GM23338 (cell line): Measurements from ENCODE around the gene DHRS7B. TPM values are rescaled to one million over a fixed set of nuclear protein-coding genes. Genes with fewer than 3 reads are reported as not detected.

Source experiments
- ATAC-seq: fragments of 200-7000 bp; cut with Tn5 transposase; 3 replicates; pipeline ENCODE4 v1.9.1; 2020
- DNase-seq: peaks from one replicate; pipeline ENCODE4 v3.0.0-alpha.2; 2015; ENCODE audit warnings: low spot score
- H2AFZ ChIP-seq: fragments of 200-600 bp; sonication (generic); 2 replicates; pipeline ENCODE4 v1.8.0; 2016; ENCODE audit warnings: antibody characterized with exemption, mild to moderate bottlenecking, moderate library complexity
- H3F3A ChIP-seq: fragments of 200-600 bp; sonication (generic); replicated peaks from 2 replicates; pipeline ENCODE4 v1.8.0; 2017; ENCODE audit warnings: antibody characterized with exemption, mixed run types, low read depth
- H3K27ac ChIP-seq: fragments of 200-600 bp; sonication (generic); 2 replicates; pipeline ENCODE4 v1.6.1; 2016; ENCODE audit warnings: low read depth
- H3K27me3 ChIP-seq: fragments of 200-600 bp; sonication (generic); 2 replicates; pipeline ENCODE4 v1.8.0; 2016; ENCODE audit warnings: mild to moderate bottlenecking, mixed run types, moderate library complexity; ENCODE audit not compliant: insufficient read depth
- H3K36me3 ChIP-seq: fragments of 200-600 bp; sonication (generic); 2 replicates; pipeline ENCODE4 v1.8.0; 2016; ENCODE audit warnings: mild to moderate bottlenecking; ENCODE audit not compliant: insufficient read depth
- H3K4me1 ChIP-seq: fragments of 200-600 bp; sonication (generic); 2 replicates; pipeline ENCODE4 v1.8.0; 2016; ENCODE audit warnings: mild to moderate bottlenecking, moderate library complexity; ENCODE audit not compliant: insufficient read depth
- H3K4me2 ChIP-seq: fragments of 200-600 bp; sonication (generic); 2 replicates; pipeline ENCODE4 v1.7.1; 2017; ENCODE audit warnings: mixed run types
- H3K4me3 ChIP-seq: fragments of 200-600 bp; sonication (generic); 2 replicates; pipeline ENCODE4 v1.6.1; 2016; ENCODE audit warnings: mixed run types
- H3K79me2 ChIP-seq: fragments of 200-600 bp; sonication (generic); replicated peaks from 2 replicates; pipeline ENCODE4 v1.8.0; 2017; ENCODE audit warnings: mild to moderate bottlenecking; ENCODE audit not compliant: insufficient read depth
- H3K9me2 ChIP-seq: fragments of 200-600 bp; sonication (generic); 2 replicates; pipeline ENCODE4 v1.8.0; 2017; ENCODE audit not compliant: insufficient read depth
- H4K20me1 ChIP-seq: fragments of 200-600 bp; sonication (generic); replicated peaks from 2 replicates; pipeline ENCODE4 v1.8.0; 2017; ENCODE audit warnings: mild to moderate bottlenecking; ENCODE audit not compliant: insufficient read depth
- H3K27ac Mint-ChIP-seq: 2 replicates; pipeline ENCODE4 v1.8.0; 2020; ENCODE audit warnings: inconsistent platforms, mild to moderate bottlenecking, moderate library complexity, mixed read lengths
- H3K27me3 Mint-ChIP-seq: 3 replicates; pipeline ENCODE4 v1.8.0; 2022; ENCODE audit warnings: low read depth, mild to moderate bottlenecking, moderate library complexity, mixed read lengths, inconsistent platforms; ENCODE audit not compliant: insufficient read depth, poor library complexity
- H3K36me3 Mint-ChIP-seq: 3 replicates; pipeline ENCODE4 v1.8.0; 2021; ENCODE audit warnings: low read depth, mild to moderate bottlenecking, inconsistent platforms, moderate library complexity, mixed read lengths
- H3K4me1 Mint-ChIP-seq: 3 replicates; pipeline ENCODE4 v1.8.0; 2020; ENCODE audit warnings: mild to moderate bottlenecking, inconsistent platforms, mixed read lengths
- H3K4me3 Mint-ChIP-seq: 3 replicates; pipeline ENCODE4 v1.8.0; 2021; ENCODE audit warnings: moderate library complexity, mild to moderate bottlenecking, inconsistent platforms, mixed read lengths
- H3K9me3 Mint-ChIP-seq: 3 replicates; pipeline ENCODE4 v1.8.0; 2020; ENCODE audit warnings: moderate library complexity, mild to moderate bottlenecking, inconsistent platforms, mixed read lengths
- CREB1 ChIP-seq: fragments of 250-450 bp; sonication (Bioruptor Pico); IDR thresholded peaks from 2 replicates; pipeline ENCODE4 v1.5.0; 2020; ENCODE audit warnings: low read depth, mild to moderate bottlenecking, moderate library complexity
- CTCF ChIP-seq, 2 experiments: fragments of 200-600 bp in 1 of 2; sonication (generic) in 1 of 2; conservative IDR thresholded peaks; 2 replicates each; pipeline versions ENCODE4 v1.5.1 to v1.6.1; 2016 to 2017; ENCODE audit warnings: antibody characterized with exemption in 2 of 2, low read depth in 2 of 2, mild to moderate bottlenecking in 2 of 2, moderate library complexity in 1 of 2
- ETS1 ChIP-seq: IDR thresholded peaks from 2 replicates; pipeline ENCODE4 v1.6.1; 2016; ENCODE audit warnings: antibody characterized with exemption
- EZH2 ChIP-seq: fragments of 200-600 bp; sonication (generic); IDR thresholded peaks from one replicate; pipeline ENCODE4 v1.8.0; 2017; ENCODE audit warnings: antibody characterized with exemption, mild to moderate bottlenecking, low read depth; ENCODE audit not compliant: unreplicated experiment
- EZH2phosphoT487 ChIP-seq: fragments of 200-600 bp; sonication (generic); IDR thresholded peaks from one replicate; pipeline ENCODE4 v1.8.1; 2018; ENCODE audit warnings: antibody characterized with exemption; ENCODE audit not compliant: unreplicated experiment
- NANOG ChIP-seq: IDR thresholded peaks from 2 replicates; pipeline ENCODE4 v1.6.1; 2016; ENCODE audit warnings: antibody characterized with exemption, borderline replicate concordance
- REST ChIP-seq: IDR thresholded peaks from one replicate; pipeline ENCODE4 v1.6.1; 2018; ENCODE audit warnings: antibody characterized with exemption; ENCODE audit not compliant: unreplicated experiment
- ZNF114 ChIP-seq: fragments of 250-450 bp; sonication (Bioruptor Pico); IDR thresholded peaks from 2 replicates; pipeline ENCODE4 v1.5.0; 2020; ENCODE audit warnings: mild to moderate bottlenecking, moderate library complexity
- ZNF331 ChIP-seq: fragments of 250-450 bp; sonication (Bioruptor Pico); IDR thresholded peaks from 2 replicates; pipeline ENCODE4 v1.5.0; 2020; ENCODE audit warnings: low read depth, mild to moderate bottlenecking, moderate library complexity
- polyA plus RNA-seq: library from polyadenylated mRNA; unstranded; fragments of >200 nt; fragmentation: Nextera tagmentation; extraction: Ambion mirVana; gene quantifications from 2 replicates; pipeline ENCODE4 v1.2.1, GENCODE V29; 2016
- total RNA-seq: library from RNA; depleted of rRNA; stranded (reverse); fragments of >200 nt; shearing (Covaris generic); gene quantifications from 2 replicates; pipeline ENCODE4 v1.2.3, GENCODE V29; 2014

DHRS7B gene
- total and polyA plus RNA-seq, 2 experiments from 2014 or later, result 26.6 to 27.9 TPM

GRCh38 chr17:21218101-21218500, 91.3 kb downstream of the DHRS7B start:
- peaks cover 20% of the 10 kb centered on the region for H3K79me2 ChIP-seq
- H3K4me3 ChIP-seq, result no peak overlapping the region

More at GRCh38 chr17:21218101-21218500, 91.3 kb downstream of the DHRS7B start:
- TF ChIP-seq REST (no peak), ZNF114 (CRISPR knock-in tag) (no peak), EZH2 (no peak), ETS1 (0 out of 2 replicates have a peak, but pooled peaks have one; percentile 38), CREB1 (CRISPR knock-in tag) (no peak), ZNF331 (no peak), NANOG (no peak), CTCF (conservative IDR thresholded peaks at IDR 0.05; ENCODE audit: low read depth in 2 of 2) (peak in 1 of 2 experiments; percentile 36; a peak in 3 of 4 replicates), EZH2phosphoT487 (no peak)
- Mint-ChIP-seq H3K4me1 (peaks cover 19% of the 10 kb centered on the region), H3K9me3 (no peaks in the 10 kb centered on the region; the same call in 2 of the 3 replicates), H3K4me3 (no peak overlapping the region), H3K27me3 (peaks cover 7% of the 10 kb centered on the region), H3K27ac (no peak overlapping the region), H3K36me3 (peaks cover 10% of the 10 kb centered on the region; the same call in 2 of the 3 replicates)
- H3K9me2 ChIP-seq, result no peaks in the 10 kb centered on the region
- no peak overlapping the region for H3K4me2 ChIP-seq
- H3K4me1 ChIP-seq, result peaks cover 5% of the 10 kb centered on the region
- DNase-seq (peak; percentile 79), ATAC-seq (peak; percentile 3)
- H3K27ac ChIP-seq, result no peak overlapping the region
- H2AFZ ChIP-seq, result 0 out of 2 replicates have a peak overlapping the region, but pooled peaks have one; percentile 5
- peaks cover 6% of the 10 kb centered on the region for H3F3A ChIP-seq
- H4K20me1 ChIP-seq, result peaks cover 11% of the 10 kb centered on the region
- no peaks in the 10 kb centered on the region for H3K27me3 ChIP-seq
- H3K36me3 ChIP-seq, result no peaks in the 10 kb centered on the region
